ENCODE results near the gene LHX3.

The LHX3 gene

DNA sequence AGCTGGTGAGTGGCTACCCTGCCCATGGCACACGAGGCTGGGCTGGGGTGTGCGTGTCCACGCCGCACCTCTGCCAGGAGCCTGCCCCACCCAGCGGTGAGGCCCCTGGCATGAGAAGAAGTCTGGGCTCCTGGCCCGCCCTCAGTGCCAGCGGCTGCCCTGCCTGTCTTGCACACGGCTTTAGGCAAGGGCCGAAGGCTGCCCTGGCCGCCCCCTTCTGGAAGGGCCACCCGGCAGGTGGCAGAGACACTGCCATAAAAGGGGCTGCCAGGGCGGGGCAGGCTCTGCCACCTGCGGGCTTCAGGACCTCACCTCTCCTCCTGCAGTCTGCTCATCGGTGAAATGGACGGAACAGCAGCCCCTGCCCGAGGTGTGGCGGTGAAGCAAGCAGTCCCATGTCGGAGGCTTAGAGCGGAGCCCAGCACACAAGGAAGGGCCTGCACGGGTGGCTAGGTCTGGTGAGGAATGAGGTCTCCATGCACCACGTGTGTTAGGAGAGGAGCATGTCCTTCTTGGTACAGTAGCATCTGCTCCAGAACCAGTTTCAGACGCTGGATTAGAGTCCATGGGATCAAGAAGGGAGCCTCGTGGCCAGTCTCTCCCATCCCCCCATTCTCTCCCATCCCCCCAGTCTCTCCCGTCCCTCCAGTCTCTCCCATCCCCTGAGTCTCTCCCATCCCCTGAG lies 51.4 kb downstream of the LHX3 start:
- DNase-seq (ENCODE audit: low read depth): no peak

DNA sequence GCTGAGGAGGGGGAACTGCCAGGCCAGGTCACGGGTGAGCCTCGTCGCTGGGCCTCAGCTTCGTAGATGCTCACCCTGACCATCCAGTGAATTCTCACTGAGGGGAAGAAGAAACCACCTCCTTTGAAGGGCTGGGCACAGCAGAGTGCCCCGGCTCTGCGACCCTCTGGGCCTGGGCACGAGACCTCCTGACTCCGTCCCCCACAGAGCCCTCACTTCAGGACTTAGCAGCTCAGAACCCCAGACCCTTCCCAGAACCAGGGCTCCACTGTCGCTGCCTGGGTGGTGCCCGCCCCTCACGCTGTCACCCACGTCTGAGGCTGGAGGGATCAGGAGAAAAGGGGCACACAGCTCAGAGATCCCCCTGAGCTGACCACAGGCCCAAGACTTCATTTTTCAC lies 52.0 kb downstream of the LHX3 start:
- no peak for DNase-seq (ENCODE audit: low read depth)

DNA sequence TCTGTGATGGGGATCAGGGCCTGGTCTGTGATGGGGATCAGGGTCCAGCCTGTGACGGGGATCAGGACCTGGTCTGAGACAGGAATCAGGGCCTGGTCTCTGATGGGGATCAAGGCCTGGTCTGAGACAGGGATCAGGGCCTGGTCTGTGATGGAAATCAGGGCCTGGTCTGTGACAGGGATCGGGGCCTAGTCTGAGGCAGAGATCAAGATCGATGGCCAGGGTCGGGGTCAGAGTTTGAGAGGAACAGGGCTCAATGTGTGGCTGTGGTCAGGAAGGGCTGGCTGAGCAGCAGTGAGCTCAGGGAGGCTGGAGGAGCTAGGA lies 52.4 kb downstream of the LHX3 start:
- no peak for DNase-seq (ENCODE audit: low read depth)

DNA sequence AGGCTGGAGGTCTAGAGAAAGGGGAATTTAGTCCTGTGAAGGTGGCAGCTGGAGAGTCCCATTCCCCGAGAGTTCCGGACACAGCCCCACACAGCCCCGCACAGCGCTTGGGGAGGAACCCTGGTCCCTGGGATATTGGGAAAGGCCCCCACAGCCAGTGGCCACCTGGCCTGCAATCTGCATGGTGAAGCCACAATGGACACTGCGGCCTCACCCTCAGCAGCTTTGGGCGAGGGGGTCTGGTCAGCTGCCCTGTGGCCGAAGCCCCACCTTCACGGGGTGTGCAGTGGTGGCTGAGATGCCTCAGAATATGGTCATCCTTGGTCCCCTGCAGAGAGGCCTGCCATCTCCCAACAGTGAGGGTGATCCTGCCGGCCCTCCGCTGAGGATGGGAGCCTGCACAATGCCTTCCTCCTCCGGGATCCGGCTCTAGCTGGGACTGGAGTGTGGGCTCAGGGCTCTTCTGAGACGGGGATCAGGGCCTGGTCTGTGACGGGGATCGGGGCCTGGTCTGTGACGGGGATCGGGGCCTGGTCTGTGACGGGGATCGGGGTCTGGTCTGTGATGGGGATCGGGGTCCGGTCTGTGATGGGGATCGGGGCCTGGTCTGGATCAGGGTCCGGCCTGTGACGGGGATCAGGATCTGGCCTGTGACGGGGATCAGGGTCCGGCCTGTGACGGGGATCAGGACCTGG lies 52.9 kb downstream of the LHX3 start:
- no peak for DNase-seq (ENCODE audit: low read depth)

DNA sequence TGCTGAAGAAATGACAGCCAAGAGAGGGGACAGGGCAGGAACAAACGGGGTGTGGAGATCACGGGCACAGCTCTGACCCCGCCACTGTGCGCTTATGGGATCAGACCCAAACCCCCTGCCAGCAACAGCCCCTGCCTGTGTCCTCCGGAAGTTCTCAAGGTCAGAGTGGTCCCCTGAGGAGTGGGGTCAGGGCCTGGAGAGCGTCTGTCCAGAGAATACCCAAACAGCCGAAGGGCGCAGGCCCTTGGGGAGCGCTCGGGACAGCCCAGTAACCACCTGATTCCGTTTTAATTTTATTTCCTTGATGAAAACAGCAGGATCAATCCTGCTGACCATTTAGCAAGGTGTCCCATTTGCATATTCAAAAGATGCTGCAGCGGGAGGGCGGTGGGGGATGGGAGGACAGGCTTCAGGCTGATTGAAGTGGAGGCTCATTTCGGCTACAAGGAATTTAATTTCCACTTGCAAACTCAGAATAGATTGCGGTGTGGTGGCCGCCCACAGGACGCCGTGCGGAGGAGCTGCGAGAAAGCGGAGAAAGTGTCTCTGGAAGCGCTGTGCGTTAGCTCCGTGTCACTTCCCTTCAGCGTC lies 53.6 kb downstream of the LHX3 start:
- no peak for DNase-seq (ENCODE audit: low read depth)

DNA sequence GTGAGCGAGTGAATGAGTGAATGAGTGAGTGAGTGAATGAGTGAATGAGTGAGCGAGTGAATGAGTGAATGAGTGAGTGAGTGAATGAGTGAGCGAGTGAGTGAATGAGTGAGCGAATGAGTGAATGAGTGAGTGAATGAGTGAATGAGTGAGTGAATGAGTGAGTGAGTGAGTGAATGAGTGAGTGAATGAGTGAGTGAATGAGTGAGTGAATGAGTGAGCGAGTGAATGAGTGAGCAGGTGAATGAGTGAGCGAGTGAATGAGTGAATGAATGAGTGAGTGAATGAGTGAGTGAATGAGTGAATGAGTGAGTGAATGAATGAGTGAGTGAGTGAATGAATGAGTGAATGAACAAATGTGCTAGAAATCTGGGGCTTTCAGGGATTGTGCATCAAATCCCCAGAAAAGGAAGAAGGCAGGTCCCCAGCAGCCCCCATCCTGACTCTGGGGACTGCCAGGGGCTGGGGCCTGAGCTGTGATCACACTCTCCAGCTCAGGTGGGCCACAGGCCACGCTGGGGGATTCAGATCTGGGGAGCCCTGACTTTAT lies 54.2 kb downstream of the LHX3 start:
- DNase-seq (ENCODE audit: low read depth): peak; percentile 12

DNA sequence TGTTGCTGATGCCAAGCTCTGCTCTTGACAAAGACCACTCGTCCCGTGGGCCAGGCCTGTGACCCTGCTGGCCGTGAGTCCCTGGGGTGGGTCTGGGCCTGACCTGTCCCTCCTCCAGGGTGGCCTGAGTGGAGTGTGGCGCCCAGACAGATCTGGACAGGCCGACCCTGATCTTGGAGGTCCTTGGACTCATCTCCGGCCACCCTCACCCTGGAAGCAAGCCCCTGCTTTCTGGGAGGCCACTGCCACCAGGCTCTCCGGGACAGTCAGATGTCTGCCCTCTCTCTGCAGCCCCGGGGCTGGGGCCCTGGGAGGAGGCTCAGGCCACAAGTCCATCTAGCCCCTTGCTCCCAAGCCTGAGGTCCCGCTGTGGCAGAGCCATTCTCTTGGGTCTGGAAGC lies 55.1 kb downstream of the LHX3 start:
- no peak for DNase-seq (ENCODE audit: low read depth)

DNA sequence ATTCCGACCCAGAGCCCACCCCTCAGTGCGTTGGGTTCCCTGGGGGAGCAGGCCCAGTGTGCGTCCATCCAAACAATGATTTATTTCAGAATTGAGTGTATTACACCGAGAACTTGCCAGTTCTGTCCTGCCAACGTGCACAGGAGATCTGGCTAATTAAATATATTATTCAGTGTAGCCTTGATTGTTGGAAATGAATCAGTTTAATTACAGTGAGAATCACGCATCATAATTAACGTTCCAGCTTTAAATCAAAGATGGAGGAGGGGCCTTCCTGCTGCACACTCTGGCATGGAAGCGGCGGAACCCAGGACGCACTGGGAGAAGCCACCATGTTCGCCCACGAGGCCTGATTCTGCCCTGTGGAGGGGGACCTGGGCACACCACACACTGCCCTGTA lies 55.6 kb downstream of the LHX3 start:
- no peak for DNase-seq (ENCODE audit: low read depth)

DNA sequence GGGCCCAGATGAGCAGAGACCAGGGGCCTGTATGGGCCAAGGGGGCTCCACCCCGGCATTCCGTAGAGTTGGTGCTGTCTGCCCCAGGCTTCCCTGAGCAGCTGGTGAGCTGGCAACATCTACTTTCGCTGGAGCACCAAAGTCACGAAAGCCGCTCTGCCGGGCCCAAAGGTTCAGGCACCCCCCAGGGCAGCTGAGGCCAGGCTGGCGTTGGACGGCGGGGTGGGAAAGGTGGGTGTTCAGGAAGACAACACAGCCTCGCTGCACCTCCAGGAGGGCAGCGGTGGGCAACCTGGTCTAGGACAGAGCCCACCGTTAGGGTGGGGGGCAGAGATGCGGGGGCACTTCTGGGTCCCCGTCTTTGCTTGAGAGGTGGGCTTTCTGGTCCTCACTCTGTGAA lies 56.2 kb downstream of the LHX3 start:
- DNase-seq (ENCODE audit: low read depth): no peak

DNA sequence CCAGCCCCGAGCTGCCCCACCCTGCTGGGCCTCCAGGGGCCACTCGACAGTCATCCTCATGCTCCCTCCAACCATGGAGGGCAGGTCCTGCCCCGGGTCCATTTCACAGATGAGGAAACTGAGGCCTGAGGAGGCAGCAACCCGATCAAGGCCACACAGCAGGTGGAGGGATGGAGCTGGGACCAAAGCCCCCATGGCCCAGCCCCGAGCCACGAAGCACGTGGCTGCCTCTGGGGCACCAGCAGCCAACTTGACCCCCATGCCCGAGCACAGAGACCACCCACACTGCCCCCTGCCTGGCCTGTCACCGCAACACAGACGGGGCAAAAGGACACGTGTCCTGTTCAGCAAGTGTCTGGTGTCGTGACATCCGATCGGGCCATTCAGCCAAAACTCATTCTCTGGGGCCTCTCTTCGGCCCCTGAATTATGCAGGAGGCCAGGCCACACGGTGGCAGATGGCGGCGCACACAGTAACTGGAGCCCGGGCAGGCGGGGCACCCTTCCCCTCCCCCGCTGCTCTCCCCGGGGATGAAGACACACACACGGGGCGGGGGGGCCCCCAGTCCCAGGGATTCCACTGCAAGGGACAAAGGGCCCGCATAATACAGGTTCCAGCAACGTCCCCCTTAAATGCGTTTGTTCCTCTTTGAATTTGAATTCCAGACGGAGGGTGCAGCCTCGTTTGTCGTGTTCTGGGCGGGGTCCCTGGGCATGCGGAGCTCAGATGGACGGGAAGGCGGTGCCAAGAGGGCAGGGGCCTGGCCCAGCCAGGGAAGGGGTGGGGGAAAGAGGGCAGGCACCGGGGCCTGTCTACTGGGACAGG lies 56.8 kb downstream of the LHX3 start:
- no peak for DNase-seq (ENCODE audit: low read depth)

DNA sequence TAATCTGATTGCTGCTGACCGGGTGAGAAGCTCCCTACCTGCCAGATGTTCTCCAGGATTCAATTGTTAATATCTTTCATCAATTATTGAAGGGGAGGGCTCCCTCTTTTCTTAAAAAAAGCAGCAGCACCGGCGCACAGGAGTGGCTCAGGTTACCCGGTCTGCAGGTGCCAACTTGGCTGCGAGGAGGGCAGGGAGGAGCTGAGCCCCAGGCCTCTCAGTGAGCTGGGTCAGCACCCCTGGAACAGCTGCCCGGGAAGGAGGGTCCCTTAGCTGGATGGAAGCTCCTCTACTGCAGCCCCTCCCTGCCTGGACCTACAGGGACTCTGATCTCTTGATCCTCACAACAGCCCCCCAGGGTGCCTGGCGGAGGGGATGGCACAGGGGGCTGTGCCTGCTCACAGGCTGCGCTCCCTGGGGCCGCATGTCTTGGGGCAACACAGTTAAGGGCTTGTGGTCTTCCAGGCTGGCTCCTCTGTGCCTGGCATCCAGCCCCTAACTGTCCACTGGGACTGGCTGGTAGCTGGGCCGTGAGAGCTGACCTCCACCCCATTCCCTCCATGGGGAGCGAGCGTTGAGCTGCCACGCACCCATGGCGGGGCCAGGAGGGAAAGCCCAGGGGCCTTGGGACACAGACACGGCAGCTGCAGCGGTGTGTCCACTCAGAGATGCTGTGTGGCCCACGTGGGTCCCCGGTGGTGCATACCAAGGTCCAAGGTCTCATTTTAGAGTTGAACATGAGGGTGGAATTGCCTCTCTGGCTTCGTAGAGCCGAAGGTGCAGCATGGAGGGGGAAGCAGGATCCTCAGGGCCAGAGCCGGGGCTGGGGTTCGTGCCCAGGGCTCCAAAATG lies 57.7 kb downstream of the LHX3 start:
- DNase-seq (ENCODE audit: low read depth): no peak

All from amniotic epithelial cell (primary cell).